ENCODE data around the gene AP2A2. TPM values are rescaled to one million over a fixed set of nuclear protein-coding genes. Genes with fewer than 3 reads are reported as not detected.

AP2A2 gene
- total RNA-seq, 3 donors from 2014 or later, result 44.6 to 112 (median 54.7) TPM

GRCh38 chr11:1003159-1003558, 77.5 kb downstream of the AP2A2 start:
- Histone ChIP-seq H3K36me3 (no peaks in the 10 kb centered on the region), H3K4me3 (no peak overlapping the region), H3K27ac (no peak overlapping the region), H3K9me3 (no peaks in the 10 kb centered on the region), H3K27me3 (no peaks in the 10 kb centered on the region), H3K4me1 (no peaks in the 10 kb centered on the region)
- DNase-seq (ENCODE audit: low spot score in 2 of 2), result no peak
- TF ChIP-seq CTCF (IDR thresholded peaks at IDR 0.05), result no peak
- no peak for TF ChIP-seq POLR2AphosphoS5 (IDR thresholded peaks at IDR 0.05)
- no peak for TF ChIP-seq POLR2A (IDR thresholded peaks at IDR 0.05)
- intact Hi-C loops (cut with DNase I; ENCODE audit: low total_unique reads), result no loop called here

- intact Hi-C loops (cut with DNase I; ENCODE audit: low total_unique reads), result no loop called here
- H3K9me3 ChIP-seq, result no peaks in the 10 kb centered on the region
- no peak for DNase-seq (ENCODE audit: low spot score in 2 of 2)
- TF ChIP-seq POLR2AphosphoS5 (IDR thresholded peaks at IDR 0.05), result no peak
- TF ChIP-seq CTCF (IDR thresholded peaks at IDR 0.05), result no peak
- TF ChIP-seq POLR2A (IDR thresholded peaks at IDR 0.05), result no peak
- H3K27me3 ChIP-seq, result no peaks in the 10 kb centered on the region
- H3K27ac ChIP-seq, result no peak overlapping the region
- H3K4me1 ChIP-seq, result no peaks in the 10 kb centered on the region
- H3K4me3 ChIP-seq, result no peak overlapping the region
- H3K36me3 ChIP-seq, result peaks cover 4% of the 10 kb centered on the region
Observed at GRCh38 chr11:1005928-1006327, 80.3 kb downstream of the AP2A2 start.

GRCh38 chr11:1006762-1007161, 81.1 kb downstream of the AP2A2 start:
- intact Hi-C loops (cut with DNase I; ENCODE audit: low total_unique reads), result no loop called here
- Histone ChIP-seq H3K4me3 (no peak overlapping the region), H3K9me3 (no peaks in the 10 kb centered on the region), H3K36me3 (peaks cover 9% of the 10 kb centered on the region), H3K27ac (no peak overlapping the region), H3K27me3 (no peaks in the 10 kb centered on the region), H3K4me1 (no peaks in the 10 kb centered on the region)
- DNase-seq (ENCODE audit: low spot score in 2 of 2), result no peak
- TF ChIP-seq CTCF (IDR thresholded peaks at IDR 0.05) (no peak), POLR2A (IDR thresholded peaks at IDR 0.05) (no peak), POLR2AphosphoS5 (IDR thresholded peaks at IDR 0.05) (no peak)

- no peak for DNase-seq (ENCODE audit: low spot score in 2 of 2)
- peaks cover 9% of the 10 kb centered on the region for H3K36me3 ChIP-seq
- no peak for TF ChIP-seq CTCF (IDR thresholded peaks at IDR 0.05)
- TF ChIP-seq POLR2AphosphoS5 (IDR thresholded peaks at IDR 0.05), result no peak
- TF ChIP-seq POLR2A (IDR thresholded peaks at IDR 0.05), result no peak
- no peaks in the 10 kb centered on the region for H3K4me1 ChIP-seq
- H3K9me3 ChIP-seq, result no peaks in the 10 kb centered on the region
- H3K27ac ChIP-seq, result no peak overlapping the region
- no peak overlapping the region for H3K4me3 ChIP-seq
- H3K27me3 ChIP-seq, result no peaks in the 10 kb centered on the region
- intact Hi-C loops (cut with DNase I; ENCODE audit: low total_unique reads), result no loop called here
Observed at GRCh38 chr11:1007279-1007678, 81.6 kb downstream of the AP2A2 start.

- intact Hi-C loops (cut with DNase I; ENCODE audit: low total_unique reads), result no loop called here
- Histone ChIP-seq H3K9me3 (no peaks in the 10 kb centered on the region), H3K27ac (no peak overlapping the region), H3K27me3 (no peaks in the 10 kb centered on the region), H3K36me3 (peaks cover 9% of the 10 kb centered on the region), H3K4me1 (no peaks in the 10 kb centered on the region), H3K4me3 (no peak overlapping the region)
- DNase-seq (ENCODE audit: low spot score in 2 of 2), result no peak
- TF ChIP-seq POLR2AphosphoS5 (IDR thresholded peaks at IDR 0.05) (no peak), POLR2A (IDR thresholded peaks at IDR 0.05) (no peak), CTCF (IDR thresholded peaks at IDR 0.05) (no peak)
Observed at GRCh38 chr11:1008001-1008802, 82.5 kb downstream of the AP2A2 start.

All from breast epithelium (tissue), 4 donors.